K562 (cell line): ENCODE measurements around the gene ZNF155. TPM values are rescaled to one million over a fixed set of nuclear protein-coding genes. Genes with fewer than 3 reads are reported as not detected.

Source experiments
- ADNP ChIP-seq: fragments of 200-800 bp; sonication (Bioruptor generic); IDR thresholded peaks from 2 replicates; pipeline ENCODE4 v1.6.1; 2016; ENCODE audit warnings: missing genetic modification characterization, missing compliant biosample characterization
- NRF1 ChIP-seq, 2 experiments: fragments of 450-650 bp; IDR thresholded peaks in 1 of 2; conservative IDR thresholded peaks in 1 of 2; 2 replicates each; pipeline ENCODE4 v1.6.1; 2014; ENCODE audit warnings: mild to moderate bottlenecking in 2 of 2
- SAP30 ChIP-seq: fragments of 200-600 bp; sonication (generic); IDR thresholded peaks from 2 replicates; pipeline ENCODE4 v1.6.1; 2012; ENCODE audit warnings: borderline replicate concordance, low read depth, mild to moderate bottlenecking, moderate library complexity, low read length, control low read depth, inconsistent platforms; ENCODE audit not compliant: insufficient read depth, poor library complexity, severe bottlenecking
- SETDB1 ChIP-seq: IDR thresholded peaks from one replicate; pipeline ENCODE4 v1.6.1; 2012; ENCODE audit warnings: low read length, control low read depth, inconsistent platforms
- ZNF766 ChIP-seq: fragments of 200-800 bp; sonication (Bioruptor generic); conservative IDR thresholded peaks from 2 replicates; pipeline ENCODE4 v1.6.1; 2016; ENCODE audit warnings: missing genetic modification characterization, missing compliant biosample characterization
- polyA plus RNA-seq, 8 experiments: library from polyadenylated mRNA; depleted of rRNA in 4 of 8; stranded (reverse) in 5 of 8; unstranded in 3 of 8; fragments of >200 nt; fragmentation: Nextera tagmentation in 2 of 8; fragmentation: Illumina TruSeq in 1 of 8; extraction: Ambion mirVana in 2 of 8; extraction: Trizol in 1 of 8; gene quantifications; 2 replicates each; pipeline versions ENCODE4 v1.2.1 to v1.2.3, GENCODE V29; 2011 to 2014; ENCODE audit warnings: inconsistent platforms in 1 of 8, missing spikeins in 1 of 8
- total RNA-seq, 7 experiments: library from RNA; depleted of rRNA in 6 of 7; stranded (reverse); fragments of >200 nt in 6 of 7; fragmentation: Illumina TruSeq in 2 of 7; extraction: Trizol in 2 of 7; gene quantifications; 2 replicates each; pipeline versions ENCODE4 v1.2.1 to v1.2.3, GENCODE V29; 2011 to 2021; ENCODE audit warnings: low replicate concordance in 1 of 7
- TF ChIP-seq, protein P1 (sequence below): fragments of 200-600 bp; sonication (generic); IDR thresholded peaks from one replicate; pipeline ENCODE4 v1.6.1; 2012; ENCODE audit warnings: mild to moderate bottlenecking, low read depth, low read length, inconsistent platforms
- TF ChIP-seq, protein P2 (sequence below), 2 experiments: fragments of 450-650 bp; IDR thresholded peaks; 2 replicates each; pipeline ENCODE4 v1.6.1; 2018; ENCODE audit warnings: mild to moderate bottlenecking in 2 of 2, low read depth in 1 of 2; ENCODE audit not compliant: partially characterized antibody in 2 of 2
- TF ChIP-seq, protein P3 (sequence below): fragments of 450-650 bp; IDR thresholded peaks from 2 replicates; pipeline ENCODE4 v1.6.1; 2016; ENCODE audit warnings: borderline replicate concordance

ZNF155 gene
- total and polyA plus RNA-seq, 9 of the 15 experiments (the other 6 are each of a cell fraction or from before 2014, with no cell fraction given) = 0.09 to 0.76 (median 0.37) TPM

DNA sequence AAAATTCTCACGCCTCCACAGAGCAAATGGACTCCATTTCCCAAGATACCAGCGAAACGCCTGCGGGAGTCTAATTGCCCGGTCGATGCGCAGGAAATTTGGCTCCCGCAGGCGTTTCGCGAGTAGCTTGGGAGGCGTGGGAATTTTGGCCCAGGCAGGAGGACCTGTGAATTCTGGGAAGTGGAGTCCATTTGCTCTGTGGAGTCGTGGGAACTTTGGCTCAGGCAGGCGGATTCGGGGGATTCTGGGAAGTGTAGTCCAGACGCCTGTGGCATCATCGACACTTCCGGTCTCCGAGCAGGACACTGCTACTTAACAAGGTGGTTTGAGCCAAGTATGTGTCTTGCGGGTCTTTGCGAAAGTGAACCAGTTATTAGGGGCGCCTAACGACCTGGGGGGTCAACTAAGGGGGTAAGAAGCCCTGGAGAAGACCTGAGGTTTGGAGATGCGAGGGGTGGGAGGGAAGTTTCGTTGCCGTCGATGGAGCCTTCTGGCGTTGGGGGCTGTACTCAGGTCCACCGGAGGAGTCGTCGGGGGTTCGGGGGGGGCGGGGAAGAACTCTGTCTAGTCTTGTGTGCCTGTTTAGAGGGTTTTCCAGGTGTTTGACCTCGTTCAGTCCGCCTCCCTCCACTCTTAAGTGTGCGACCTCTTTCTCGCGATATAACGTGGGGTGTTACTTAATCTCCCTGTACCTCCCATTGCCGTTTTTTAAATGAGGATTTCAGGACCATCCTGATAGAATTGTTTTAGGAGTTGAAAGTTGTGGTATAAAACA, at the start of gene ZNF155 (continued):
- TF ChIP-seq, protein P1, sequence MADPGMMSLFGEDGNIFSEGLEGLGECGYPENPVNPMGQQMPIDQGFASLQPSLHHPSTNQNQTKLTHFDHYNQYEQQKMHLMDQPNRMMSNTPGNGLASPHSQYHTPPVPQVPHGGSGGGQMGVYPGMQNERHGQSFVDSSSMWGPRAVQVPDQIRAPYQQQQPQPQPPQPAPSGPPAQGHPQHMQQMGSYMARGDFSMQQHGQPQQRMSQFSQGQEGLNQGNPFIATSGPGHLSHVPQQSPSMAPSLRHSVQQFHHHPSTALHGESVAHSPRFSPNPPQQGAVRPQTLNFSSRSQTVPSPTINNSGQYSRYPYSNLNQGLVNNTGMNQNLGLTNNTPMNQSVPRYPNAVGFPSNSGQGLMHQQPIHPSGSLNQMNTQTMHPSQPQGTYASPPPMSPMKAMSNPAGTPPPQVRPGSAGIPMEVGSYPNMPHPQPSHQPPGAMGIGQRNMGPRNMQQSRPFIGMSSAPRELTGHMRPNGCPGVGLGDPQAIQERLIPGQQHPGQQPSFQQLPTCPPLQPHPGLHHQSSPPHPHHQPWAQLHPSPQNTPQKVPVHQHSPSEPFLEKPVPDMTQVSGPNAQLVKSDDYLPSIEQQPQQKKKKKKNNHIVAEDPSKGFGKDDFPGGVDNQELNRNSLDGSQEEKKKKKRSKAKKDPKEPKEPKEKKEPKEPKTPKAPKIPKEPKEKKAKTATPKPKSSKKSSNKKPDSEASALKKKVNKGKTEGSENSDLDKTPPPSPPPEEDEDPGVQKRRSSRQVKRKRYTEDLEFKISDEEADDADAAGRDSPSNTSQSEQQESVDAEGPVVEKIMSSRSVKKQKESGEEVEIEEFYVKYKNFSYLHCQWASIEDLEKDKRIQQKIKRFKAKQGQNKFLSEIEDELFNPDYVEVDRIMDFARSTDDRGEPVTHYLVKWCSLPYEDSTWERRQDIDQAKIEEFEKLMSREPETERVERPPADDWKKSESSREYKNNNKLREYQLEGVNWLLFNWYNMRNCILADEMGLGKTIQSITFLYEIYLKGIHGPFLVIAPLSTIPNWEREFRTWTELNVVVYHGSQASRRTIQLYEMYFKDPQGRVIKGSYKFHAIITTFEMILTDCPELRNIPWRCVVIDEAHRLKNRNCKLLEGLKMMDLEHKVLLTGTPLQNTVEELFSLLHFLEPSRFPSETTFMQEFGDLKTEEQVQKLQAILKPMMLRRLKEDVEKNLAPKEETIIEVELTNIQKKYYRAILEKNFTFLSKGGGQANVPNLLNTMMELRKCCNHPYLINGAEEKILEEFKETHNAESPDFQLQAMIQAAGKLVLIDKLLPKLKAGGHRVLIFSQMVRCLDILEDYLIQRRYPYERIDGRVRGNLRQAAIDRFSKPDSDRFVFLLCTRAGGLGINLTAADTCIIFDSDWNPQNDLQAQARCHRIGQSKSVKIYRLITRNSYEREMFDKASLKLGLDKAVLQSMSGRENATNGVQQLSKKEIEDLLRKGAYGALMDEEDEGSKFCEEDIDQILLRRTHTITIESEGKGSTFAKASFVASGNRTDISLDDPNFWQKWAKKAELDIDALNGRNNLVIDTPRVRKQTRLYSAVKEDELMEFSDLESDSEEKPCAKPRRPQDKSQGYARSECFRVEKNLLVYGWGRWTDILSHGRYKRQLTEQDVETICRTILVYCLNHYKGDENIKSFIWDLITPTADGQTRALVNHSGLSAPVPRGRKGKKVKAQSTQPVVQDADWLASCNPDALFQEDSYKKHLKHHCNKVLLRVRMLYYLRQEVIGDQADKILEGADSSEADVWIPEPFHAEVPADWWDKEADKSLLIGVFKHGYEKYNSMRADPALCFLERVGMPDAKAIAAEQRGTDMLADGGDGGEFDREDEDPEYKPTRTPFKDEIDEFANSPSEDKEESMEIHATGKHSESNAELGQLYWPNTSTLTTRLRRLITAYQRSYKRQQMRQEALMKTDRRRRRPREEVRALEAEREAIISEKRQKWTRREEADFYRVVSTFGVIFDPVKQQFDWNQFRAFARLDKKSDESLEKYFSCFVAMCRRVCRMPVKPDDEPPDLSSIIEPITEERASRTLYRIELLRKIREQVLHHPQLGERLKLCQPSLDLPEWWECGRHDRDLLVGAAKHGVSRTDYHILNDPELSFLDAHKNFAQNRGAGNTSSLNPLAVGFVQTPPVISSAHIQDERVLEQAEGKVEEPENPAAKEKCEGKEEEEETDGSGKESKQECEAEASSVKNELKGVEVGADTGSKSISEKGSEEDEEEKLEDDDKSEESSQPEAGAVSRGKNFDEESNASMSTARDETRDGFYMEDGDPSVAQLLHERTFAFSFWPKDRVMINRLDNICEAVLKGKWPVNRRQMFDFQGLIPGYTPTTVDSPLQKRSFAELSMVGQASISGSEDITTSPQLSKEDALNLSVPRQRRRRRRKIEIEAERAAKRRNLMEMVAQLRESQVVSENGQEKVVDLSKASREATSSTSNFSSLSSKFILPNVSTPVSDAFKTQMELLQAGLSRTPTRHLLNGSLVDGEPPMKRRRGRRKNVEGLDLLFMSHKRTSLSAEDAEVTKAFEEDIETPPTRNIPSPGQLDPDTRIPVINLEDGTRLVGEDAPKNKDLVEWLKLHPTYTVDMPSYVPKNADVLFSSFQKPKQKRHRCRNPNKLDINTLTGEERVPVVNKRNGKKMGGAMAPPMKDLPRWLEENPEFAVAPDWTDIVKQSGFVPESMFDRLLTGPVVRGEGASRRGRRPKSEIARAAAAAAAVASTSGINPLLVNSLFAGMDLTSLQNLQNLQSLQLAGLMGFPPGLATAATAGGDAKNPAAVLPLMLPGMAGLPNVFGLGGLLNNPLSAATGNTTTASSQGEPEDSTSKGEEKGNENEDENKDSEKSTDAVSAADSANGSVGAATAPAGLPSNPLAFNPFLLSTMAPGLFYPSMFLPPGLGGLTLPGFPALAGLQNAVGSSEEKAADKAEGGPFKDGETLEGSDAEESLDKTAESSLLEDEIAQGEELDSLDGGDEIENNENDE = no peak
- peak; percentile 79 to 80 for TF ChIP-seq NRF1 (conservative IDR thresholded peaks at IDR 0.05 in 1 of 2, IDR thresholded peaks at IDR 0.05 in 1 of 2)
- TF ChIP-seq SETDB1 = no peak
- no peak for TF ChIP-seq ADNP (tag)
- TF ChIP-seq, protein P2, sequence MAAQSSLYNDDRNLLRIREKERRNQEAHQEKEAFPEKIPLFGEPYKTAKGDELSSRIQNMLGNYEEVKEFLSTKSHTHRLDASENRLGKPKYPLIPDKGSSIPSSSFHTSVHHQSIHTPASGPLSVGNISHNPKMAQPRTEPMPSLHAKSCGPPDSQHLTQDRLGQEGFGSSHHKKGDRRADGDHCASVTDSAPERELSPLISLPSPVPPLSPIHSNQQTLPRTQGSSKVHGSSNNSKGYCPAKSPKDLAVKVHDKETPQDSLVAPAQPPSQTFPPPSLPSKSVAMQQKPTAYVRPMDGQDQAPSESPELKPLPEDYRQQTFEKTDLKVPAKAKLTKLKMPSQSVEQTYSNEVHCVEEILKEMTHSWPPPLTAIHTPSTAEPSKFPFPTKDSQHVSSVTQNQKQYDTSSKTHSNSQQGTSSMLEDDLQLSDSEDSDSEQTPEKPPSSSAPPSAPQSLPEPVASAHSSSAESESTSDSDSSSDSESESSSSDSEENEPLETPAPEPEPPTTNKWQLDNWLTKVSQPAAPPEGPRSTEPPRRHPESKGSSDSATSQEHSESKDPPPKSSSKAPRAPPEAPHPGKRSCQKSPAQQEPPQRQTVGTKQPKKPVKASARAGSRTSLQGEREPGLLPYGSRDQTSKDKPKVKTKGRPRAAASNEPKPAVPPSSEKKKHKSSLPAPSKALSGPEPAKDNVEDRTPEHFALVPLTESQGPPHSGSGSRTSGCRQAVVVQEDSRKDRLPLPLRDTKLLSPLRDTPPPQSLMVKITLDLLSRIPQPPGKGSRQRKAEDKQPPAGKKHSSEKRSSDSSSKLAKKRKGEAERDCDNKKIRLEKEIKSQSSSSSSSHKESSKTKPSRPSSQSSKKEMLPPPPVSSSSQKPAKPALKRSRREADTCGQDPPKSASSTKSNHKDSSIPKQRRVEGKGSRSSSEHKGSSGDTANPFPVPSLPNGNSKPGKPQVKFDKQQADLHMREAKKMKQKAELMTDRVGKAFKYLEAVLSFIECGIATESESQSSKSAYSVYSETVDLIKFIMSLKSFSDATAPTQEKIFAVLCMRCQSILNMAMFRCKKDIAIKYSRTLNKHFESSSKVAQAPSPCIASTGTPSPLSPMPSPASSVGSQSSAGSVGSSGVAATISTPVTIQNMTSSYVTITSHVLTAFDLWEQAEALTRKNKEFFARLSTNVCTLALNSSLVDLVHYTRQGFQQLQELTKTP (IDR thresholded peaks at IDR 0.05; ENCODE audit: low read depth in 1 of 2, partially characterized antibody in 2 of 2) = peak in 1 of 2 experiments; percentile 95
- TF ChIP-seq ZNF766 = peak; percentile 67; the same call in 1 of the 2 replicates
- TF ChIP-seq SAP30 = no peak
- TF ChIP-seq, protein P3, sequence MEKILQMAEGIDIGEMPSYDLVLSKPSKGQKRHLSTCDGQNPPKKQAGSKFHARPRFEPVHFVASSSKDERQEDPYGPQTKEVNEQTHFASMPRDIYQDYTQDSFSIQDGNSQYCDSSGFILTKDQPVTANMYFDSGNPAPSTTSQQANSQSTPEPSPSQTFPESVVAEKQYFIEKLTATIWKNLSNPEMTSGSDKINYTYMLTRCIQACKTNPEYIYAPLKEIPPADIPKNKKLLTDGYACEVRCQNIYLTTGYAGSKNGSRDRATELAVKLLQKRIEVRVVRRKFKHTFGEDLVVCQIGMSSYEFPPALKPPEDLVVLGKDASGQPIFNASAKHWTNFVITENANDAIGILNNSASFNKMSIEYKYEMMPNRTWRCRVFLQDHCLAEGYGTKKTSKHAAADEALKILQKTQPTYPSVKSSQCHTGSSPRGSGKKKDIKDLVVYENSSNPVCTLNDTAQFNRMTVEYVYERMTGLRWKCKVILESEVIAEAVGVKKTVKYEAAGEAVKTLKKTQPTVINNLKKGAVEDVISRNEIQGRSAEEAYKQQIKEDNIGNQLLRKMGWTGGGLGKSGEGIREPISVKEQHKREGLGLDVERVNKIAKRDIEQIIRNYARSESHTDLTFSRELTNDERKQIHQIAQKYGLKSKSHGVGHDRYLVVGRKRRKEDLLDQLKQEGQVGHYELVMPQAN = no peak
